ENCODE results near the gene NFE2. TPM values are rescaled to one million over a fixed set of nuclear protein-coding genes. Genes with fewer than 3 reads are reported as not detected.

NFE2 gene
- total RNA-seq, 1 experiment from 2014 or later = not detected

GRCh38 chr12:54276368-54276767, 24.4 kb downstream of the NFE2 start:
- no TSS peak for BruUV-seq (replicated peaks)
- no peak overlapping the region for H3K4me3 ChIP-seq (ENCODE audit: low read depth, low read length, poor library complexity, severe bottlenecking)
- CTCF ChIA-PET = no interaction called here
- peaks cover 26% of the 10 kb centered on the region for H3K4me1 ChIP-seq (ENCODE audit: insufficient read depth, low read length, poor library complexity, severe bottlenecking)
- H3K27me3 ChIP-seq (replicated peaks; ENCODE audit: insufficient read depth, low read depth, low read length, poor library complexity) = no peaks in the 10 kb centered on the region
- no peak for DNase-seq (ENCODE audit: low spot score)
- no peak for TF ChIP-seq CTCF (conservative IDR thresholded peaks at IDR 0.05; ENCODE audit: low read depth, low read length)
- no peak for TF ChIP-seq EZH2 (IDR thresholded peaks at IDR 0.05; ENCODE audit: borderline replicate concordance, low read depth, low read length, poor library complexity, severe bottlenecking)
- POLR2A ChIA-PET (ENCODE audit: low non-redundant PET) = interaction anchor here (0.6 kb wide), 1 partner anchor 11 kb away, joined by 3 read pairs; no protein-coding TSS in a partner anchor
- no peaks in the 10 kb centered on the region for H3K9me3 ChIP-seq (ENCODE audit: low read depth, low read length, poor library complexity, severe bottlenecking)
- intact Hi-C loops (cut with micrococcal nuclease; ENCODE audit: unreplicated experiment) = loop anchor here (5.0 to 10.0 kb wide), 2 partner anchors 54 to 772 kb away; partner anchors contain the start of genes NPFF and TARBP2
- H3K36me3 ChIP-seq (ENCODE audit: insufficient read depth, low read length, poor library complexity, severe bottlenecking) = peaks cover 31% of the 10 kb centered on the region
- peak overlapping the region; percentile 31 for H3K27ac ChIP-seq (ENCODE audit: low read depth, low read length, poor library complexity, severe bottlenecking)

GRCh38 chr12:54273981-54274380, 26.8 kb downstream of the NFE2 start:
- CTCF ChIA-PET = no interaction called here
- intact Hi-C loops (cut with micrococcal nuclease; ENCODE audit: unreplicated experiment) = loop anchor here (10.0 kb wide), 1 partner anchor 769 kb away; the partner anchor contains the start of genes NPFF and TARBP2
- Histone ChIP-seq H3K27ac (ENCODE audit: low read depth, low read length, poor library complexity, severe bottlenecking) (no peak overlapping the region), H3K4me1 (ENCODE audit: insufficient read depth, low read length, poor library complexity, severe bottlenecking) (peaks cover 26% of the 10 kb centered on the region), H3K27me3 (replicated peaks; ENCODE audit: insufficient read depth, low read depth, low read length, poor library complexity) (no peaks in the 10 kb centered on the region), H3K36me3 (ENCODE audit: insufficient read depth, low read length, poor library complexity, severe bottlenecking) (peaks cover 25% of the 10 kb centered on the region), H3K9me3 (ENCODE audit: low read depth, low read length, poor library complexity, severe bottlenecking) (no peaks in the 10 kb centered on the region), H3K4me3 (ENCODE audit: low read depth, low read length, poor library complexity, severe bottlenecking) (no peak overlapping the region)
- TF ChIP-seq CTCF (conservative IDR thresholded peaks at IDR 0.05; ENCODE audit: low read depth, low read length) (no peak), EZH2 (IDR thresholded peaks at IDR 0.05; ENCODE audit: borderline replicate concordance, low read depth, low read length, poor library complexity, severe bottlenecking) (no peak)
- no TSS peak for BruUV-seq (replicated peaks)
- POLR2A ChIA-PET (ENCODE audit: low non-redundant PET) = no interaction called here
- DNase-seq (ENCODE audit: low spot score) = no peak

DNA sequence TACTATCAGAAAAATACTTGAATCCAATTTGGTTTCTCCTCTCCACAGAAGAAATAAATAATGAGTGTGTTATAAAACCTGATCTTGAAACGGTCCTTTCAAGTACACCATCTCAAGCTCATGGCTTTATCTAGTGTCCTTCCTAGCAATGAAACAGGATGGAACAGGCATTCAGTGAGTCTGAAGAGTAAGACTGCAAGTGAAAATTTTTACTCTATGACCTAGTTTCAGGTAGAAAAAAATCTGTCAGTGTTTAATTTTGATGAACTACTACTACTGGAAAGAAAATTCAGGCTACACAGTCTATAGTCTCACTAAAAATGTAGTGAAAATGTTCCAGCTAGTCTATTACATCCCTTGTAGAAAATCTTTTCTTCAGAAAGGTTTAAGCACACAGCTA, 28.6 kb downstream of the NFE2 start:
- ChIA-PET POLR2A (ENCODE audit: low non-redundant PET) (no interaction called here), CTCF (interaction anchor here (0.5 kb wide), 2 partner anchors 29 to 110 kb away, joined by 5 to 15 read pairs; partner anchors contain the start of gene NFE2)
- Histone ChIP-seq H3K27ac (ENCODE audit: low read depth, low read length, poor library complexity, severe bottlenecking) (peak overlapping the region; percentile 10), H3K9me3 (ENCODE audit: low read depth, low read length, poor library complexity, severe bottlenecking) (no peaks in the 10 kb centered on the region), H3K27me3 (replicated peaks; ENCODE audit: insufficient read depth, low read depth, low read length, poor library complexity) (no peaks in the 10 kb centered on the region), H3K4me1 (ENCODE audit: insufficient read depth, low read length, poor library complexity, severe bottlenecking) (peaks cover 15% of the 10 kb centered on the region), H3K36me3 (ENCODE audit: insufficient read depth, low read length, poor library complexity, severe bottlenecking) (peaks cover 16% of the 10 kb centered on the region), H3K4me3 (ENCODE audit: low read depth, low read length, poor library complexity, severe bottlenecking) (no peak overlapping the region)
- no peak for DNase-seq (ENCODE audit: low spot score)
- no TSS peak for BruUV-seq (replicated peaks)
- intact Hi-C loops (cut with micrococcal nuclease; ENCODE audit: unreplicated experiment) = loop anchor here (10.0 kb wide), 1 partner anchor 767 kb away; the partner anchor contains the start of genes NPFF and TARBP2
- TF ChIP-seq EZH2 (IDR thresholded peaks at IDR 0.05; ENCODE audit: borderline replicate concordance, low read depth, low read length, poor library complexity, severe bottlenecking) (no peak), CTCF (conservative IDR thresholded peaks at IDR 0.05; ENCODE audit: low read depth, low read length) (no peak)

All from A673 (cell line).